HEK293 (cell line): Measurements from ENCODE around the gene KRI1.
A peak's percentile ranks its signal among the peaks of the same experiment; 100 is the strongest.

Experiments used
- CTCF ChIA-PET: fragments of 350-600 bp; formaldehyde crosslinking; extraction: SDS; loops from one replicate; lab custom pipeline; 2021; ENCODE audit warnings: antibody characterized with exemption; lab: Yijun Ruan, JAX
- POLR2A ChIA-PET: fragments of 300-600 bp; formaldehyde crosslinking; extraction: SDS; loops from one replicate; lab custom pipeline; 2020; ENCODE audit warnings: antibody characterized with exemption, inconsistent platforms; lab: Yijun Ruan, JAX
- H3K27ac ChIP-seq: fragments of 200-500 bp; sonication (Bioruptor generic); 2 replicates; pipeline ENCODE4 v1.5.1; 2014; ENCODE audit warnings: low read depth, low read length, control low read depth, inconsistent platforms; ENCODE audit errors: extremely low read depth
- H3K36me3 ChIP-seq, 2 experiments: fragments of 200-500 bp in 1 of 2; sonication (Bioruptor generic) in 1 of 2; 1 replicate in 1 of 2; 2 replicates in 1 of 2; pipeline ENCODE4 v1.5.1; 2014 to 2017; ENCODE audit warnings: inconsistent platforms in 2 of 2, low read length in 2 of 2; ENCODE audit not compliant: control insufficient read depth in 2 of 2, insufficient read depth in 1 of 2
- H3K4me1 ChIP-seq: fragments of 200-500 bp; sonication (Bioruptor generic); 2 replicates; pipeline ENCODE4 v1.5.1; 2014; ENCODE audit warnings: mild to moderate bottlenecking, low read length, inconsistent platforms; ENCODE audit not compliant: control insufficient read depth, insufficient read depth
- H3K4me3 ChIP-seq: 2 replicates; pipeline ENCODE4 v1.5.1; 2011; ENCODE audit warnings: low read depth, mild to moderate bottlenecking, control low read depth, low read length, moderate library complexity
- H3K9me3 ChIP-seq: fragments of 200-500 bp; sonication (Bioruptor generic); 2 replicates; pipeline ENCODE4 v1.5.1; 2014; ENCODE audit warnings: low read depth, low read length, inconsistent platforms; ENCODE audit not compliant: control insufficient read depth, insufficient read depth
- GLIS1 ChIP-seq: fragments of 450-650 bp; formaldehyde crosslinking; IDR thresholded peaks from 2 replicates; pipeline ENCODE4 v1.5.1; 2016; ENCODE audit warnings: missing biosample characterization, missing genetic modification characterization
- GLIS2 ChIP-seq: fragments of 450-650 bp; formaldehyde crosslinking; IDR thresholded peaks from 2 replicates; pipeline ENCODE4 v1.5.1; 2016; ENCODE audit warnings: missing biosample characterization, missing genetic modification characterization
- INSM2 ChIP-seq: fragments of 450-650 bp; formaldehyde crosslinking; IDR thresholded peaks from 2 replicates; pipeline ENCODE4 v1.5.1; 2016; ENCODE audit warnings: missing biosample characterization, missing genetic modification characterization
- KLF1 ChIP-seq: fragments of 450-650 bp; formaldehyde crosslinking; IDR thresholded peaks from 2 replicates; pipeline ENCODE4 v1.5.1; 2016; ENCODE audit warnings: missing biosample characterization, missing genetic modification characterization
- KLF10 ChIP-seq: fragments of 450-650 bp; IDR thresholded peaks from 2 replicates; pipeline ENCODE4 v1.5.1; 2018; ENCODE audit warnings: missing biosample characterization, mild to moderate bottlenecking, missing genetic modification characterization
- PATZ1 ChIP-seq: fragments of 450-650 bp; formaldehyde crosslinking; IDR thresholded peaks from 2 replicates; pipeline ENCODE4 v1.5.1; 2016; ENCODE audit warnings: missing biosample characterization, missing genetic modification characterization
- PRDM10 ChIP-seq: fragments of 450-650 bp; formaldehyde crosslinking; IDR thresholded peaks from 2 replicates; pipeline ENCODE4 v1.5.1; 2016; ENCODE audit warnings: missing biosample characterization, missing genetic modification characterization
- SCRT2 ChIP-seq: fragments of 450-650 bp; formaldehyde crosslinking; IDR thresholded peaks from 2 replicates; pipeline ENCODE4 v1.5.1; 2016; ENCODE audit warnings: missing biosample characterization, missing genetic modification characterization
- SP2 ChIP-seq: fragments of 450-650 bp; formaldehyde crosslinking; IDR thresholded peaks from 2 replicates; pipeline ENCODE4 v1.5.1; 2016; ENCODE audit warnings: missing biosample characterization, missing genetic modification characterization
- SP7 ChIP-seq: fragments of 450-650 bp; formaldehyde crosslinking; IDR thresholded peaks from 2 replicates; pipeline ENCODE4 v1.5.1; 2016; ENCODE audit warnings: missing biosample characterization, missing genetic modification characterization
- ZBTB17 ChIP-seq: fragments of 450-650 bp; formaldehyde crosslinking; IDR thresholded peaks from 2 replicates; pipeline ENCODE4 v1.5.1; 2016; ENCODE audit warnings: missing biosample characterization, missing genetic modification characterization
- ZBTB20 ChIP-seq: fragments of 450-650 bp; formaldehyde crosslinking; IDR thresholded peaks from 2 replicates; pipeline ENCODE4 v1.5.1; 2016; ENCODE audit warnings: missing biosample characterization, missing genetic modification characterization
- ZIC2 ChIP-seq: fragments of 450-650 bp; formaldehyde crosslinking; IDR thresholded peaks from 2 replicates; pipeline ENCODE4 v1.5.1; 2016; ENCODE audit warnings: missing biosample characterization, missing genetic modification characterization
- ZNF2 ChIP-seq: fragments of 450-650 bp; formaldehyde crosslinking; IDR thresholded peaks from 2 replicates; pipeline ENCODE4 v1.5.1; 2016; ENCODE audit warnings: missing biosample characterization, missing genetic modification characterization
- ZNF341 ChIP-seq: fragments of 450-650 bp; formaldehyde crosslinking; IDR thresholded peaks from 2 replicates; pipeline ENCODE4; 2016; ENCODE audit warnings: low read depth, missing biosample characterization, missing genetic modification characterization
- ZNF561 ChIP-seq: fragments of 450-650 bp; IDR thresholded peaks from 2 replicates; pipeline ENCODE4 v1.5.1; 2018; ENCODE audit warnings: missing biosample characterization, missing genetic modification characterization, borderline replicate concordance
- ZNF626 ChIP-seq: fragments of 450-650 bp; sonication (Bioruptor Pico); formaldehyde crosslinking; IDR thresholded peaks from 2 replicates; pipeline ENCODE4 v1.5.1; 2018; ENCODE audit warnings: missing biosample characterization, missing genetic modification characterization, inconsistent platforms
- ZNF654 ChIP-seq: fragments of 450-650 bp; formaldehyde crosslinking; IDR thresholded peaks from 2 replicates; pipeline ENCODE4 v1.5.1; 2016; ENCODE audit warnings: low read depth, missing biosample characterization, missing genetic modification characterization
- ZNF692 ChIP-seq: fragments of 450-650 bp; formaldehyde crosslinking; IDR thresholded peaks from 2 replicates; pipeline ENCODE4 v1.5.1; 2016; ENCODE audit warnings: missing biosample characterization, missing genetic modification characterization
- ZNF768 ChIP-seq: fragments of 450-650 bp; formaldehyde crosslinking; IDR thresholded peaks from 2 replicates; pipeline ENCODE4 v1.5.1; 2018; ENCODE audit warnings: missing biosample characterization, mild to moderate bottlenecking, missing genetic modification characterization
- ZNF777 ChIP-seq: fragments of 450-650 bp; formaldehyde crosslinking; IDR thresholded peaks from 2 replicates; pipeline ENCODE4 v1.5.1; 2017; ENCODE audit warnings: missing biosample characterization, missing genetic modification characterization, borderline replicate concordance
- ZXDB ChIP-seq: fragments of 450-650 bp; formaldehyde crosslinking; IDR thresholded peaks from 2 replicates; pipeline ENCODE4 v1.5.1; 2016; ENCODE audit warnings: missing biosample characterization, missing genetic modification characterization

The KRI1 gene

GRCh38 chr19:10603084-10603872 is 37.5 kb upstream of the KRI1 start:
- TF ChIP-seq ZNF777 (tag by site-specific recombination) (no peak), GLIS1 (tag by site-specific recombination) (0 out of 2 replicates have a peak, but pooled peaks have one; percentile 9), ZNF768 (tag by site-specific recombination) (0 out of 2 replicates have a peak, but pooled peaks have one; percentile 58), GLIS2 (tag by site-specific recombination) (peak; percentile 47), ZIC2 (peak; percentile 49; the same call in 1 of the 2 replicates)
- Histone ChIP-seq H3K27ac (no peak overlapping the region), H3K9me3 (no peaks in the 10 kb centered on the region), H3K4me1 (no peaks in the 10 kb centered on the region), H3K36me3 (no peaks in the 10 kb centered on the region), H3K4me3 (peak overlapping the region; percentile 71)
- CTCF ChIA-PET: interaction anchor here (0.8 to 1.5 kb wide), 2 partner anchors 22 to 23 kb away, joined by 3 to 7 read pairs; no protein-coding TSS in a partner anchor
- POLR2A ChIA-PET: interaction anchor here (0.6 to 1.3 kb wide), 2 partner anchors 22 to 223 kb away, joined by 3 to 7 read pairs; partner anchors contain the start of genes SLC44A2 and TYK2

- ChIA-PET CTCF (interaction anchor here (0.6 to 1.6 kb wide), 3 partner anchors 22 to 112 kb away, joined by 3 to 5 read pairs (median 3); no protein-coding TSS in a partner anchor), POLR2A (interaction anchor here (1.0 to 1.3 kb wide), 2 partner anchors 16 to 23 kb away, joined by 3 to 7 read pairs; partner anchors contain the start of gene SLC44A2)
- H3K4me1 ChIP-seq: no peaks in the 10 kb centered on the region
- peak overlapping the region; percentile 71 for H3K4me3 ChIP-seq
- peak overlapping the region; percentile 44; the same call in 1 of the 2 replicates for H3K27ac ChIP-seq
- no peaks in the 10 kb centered on the region for H3K36me3 ChIP-seq
- H3K9me3 ChIP-seq: no peaks in the 10 kb centered on the region
- TF ChIP-seq ZBTB20 (tag by site-specific recombination): peak; percentile 53; the same call in 1 of the 2 replicates
- TF ChIP-seq ZNF692 (tag by site-specific recombination): peak; percentile 54
- TF ChIP-seq ZNF2 (tag by site-specific recombination): 0 out of 2 replicates have a peak, but pooled peaks have one; percentile 19
- TF ChIP-seq SCRT2: no peak
- peak; percentile 79 for TF ChIP-seq PATZ1 (tag by site-specific recombination)
- peak; percentile 22; the same call in 1 of the 2 replicates for TF ChIP-seq INSM2
- TF ChIP-seq ZNF626 (tag by site-specific recombination): no peak
- TF ChIP-seq SP7 (tag by site-specific recombination): peak; percentile 43; the same call in 1 of the 2 replicates
- TF ChIP-seq SP2: peak; percentile 58
- 0 out of 2 replicates have a peak, but pooled peaks have one; percentile 13 for TF ChIP-seq ZNF561
- peak; percentile 71 for TF ChIP-seq ZXDB (tag by site-specific recombination)
- peak; percentile 31; the same call in 1 of the 2 replicates for TF ChIP-seq KLF10 (tag by site-specific recombination)
- peak; percentile 34 for TF ChIP-seq KLF1 (tag by site-specific recombination)
- peak; percentile 65 for TF ChIP-seq ZNF341 (tag by site-specific recombination)
- 0 out of 2 replicates have a peak, but pooled peaks have one; percentile 23 for TF ChIP-seq PRDM10 (tag by site-specific recombination)
- peak; percentile 84 for TF ChIP-seq GLIS1 (tag by site-specific recombination)
- peak; percentile 44; the same call in 1 of the 2 replicates for TF ChIP-seq ZBTB17 (tag by site-specific recombination)
- TF ChIP-seq ZNF654 (tag by site-specific recombination): no peak
Measured at GRCh38 chr19:10602330-10603083, 36.7 kb upstream of the KRI1 start.
